HG02642 (cell line): Measurements from ENCODE around the gene PPP1R12A.

Experiments used
- ATAC-seq: cut with Tn5 transposase; IDR thresholded peaks from one replicate; pipeline ENCODE4 v1.9.1; 2021; ENCODE audit warnings: mild to moderate bottlenecking; ENCODE audit not compliant: unreplicated experiment, poor library complexity

Gene PPP1R12A

GRCh38 chr12:79776111-79776510 lies 158.8 kb downstream of the PPP1R12A start:
- ATAC-seq: no peak

GRCh38 chr12:79775355-79776027 lies 159.4 kb downstream of the PPP1R12A start:
- no peak for ATAC-seq

GRCh38 chr12:79773896-79774295 lies 161.0 kb downstream of the PPP1R12A start:
- ATAC-seq: no peak

- no peak for ATAC-seq
Observed at GRCh38 chr12:79769860-79770485, 164.9 kb downstream of the PPP1R12A start.

- ATAC-seq: no peak
Observed at GRCh38 chr12:79769189-79769859, 165.6 kb downstream of the PPP1R12A start.

GRCh38 chr12:79766705-79767464 lies 168.0 kb downstream of the PPP1R12A start:
- no peak for ATAC-seq

- ATAC-seq: no peak
Observed at GRCh38 chr12:79765157-79765556, 169.7 kb downstream of the PPP1R12A start.

GRCh38 chr12:79764641-79765040 lies 170.3 kb downstream of the PPP1R12A start:
- no peak for ATAC-seq

GRCh38 chr12:79763766-79764452 lies 171.0 kb downstream of the PPP1R12A start:
- no peak for ATAC-seq

- ATAC-seq: no peak
Observed at GRCh38 chr12:79761341-79761740, 173.6 kb downstream of the PPP1R12A start.

- no peak for ATAC-seq
Observed at GRCh38 chr12:79747274-79747673, 187.6 kb downstream of the PPP1R12A start.

- peak; percentile 90 for ATAC-seq
Observed at GRCh38 chr12:79737875-79738718, 196.8 kb downstream of the PPP1R12A start.

- no peak for ATAC-seq
Observed at GRCh38 chr12:79732638-79733037, 202.3 kb downstream of the PPP1R12A start.

GRCh38 chr12:79725987-79726386 lies 208.9 kb downstream of the PPP1R12A start:
- no peak for ATAC-seq
